Measurements from ENCODE around the gene TDRD9.

The TDRD9 gene

GRCh38 chr14:104086661-104087461, 158.6 kb downstream of the TDRD9 start:
- ATAC-seq (ENCODE audit: low read depth), result no peak
- no peaks in the 10 kb centered on the region for H3K9me3 ChIP-seq (ENCODE audit: severe bottlenecking)
- H3K4me1 ChIP-seq (ENCODE audit: insufficient read depth, poor library complexity, severe bottlenecking), result no peaks in the 10 kb centered on the region
- no peak overlapping the region for H3K27ac ChIP-seq (ENCODE audit: poor library complexity, severe bottlenecking)
- TF ChIP-seq CTCF (IDR thresholded peaks at IDR 0.05; ENCODE audit: poor library complexity, severe bottlenecking), result no peak
- peaks cover 14% of the 10 kb centered on the region for H3K27me3 ChIP-seq (ENCODE audit: insufficient read depth, poor library complexity, severe bottlenecking)
- H3K36me3 ChIP-seq (ENCODE audit: low read depth), result no peaks in the 10 kb centered on the region
- H3K4me3 ChIP-seq (ENCODE audit: severe bottlenecking), result no peak overlapping the region
- DNase-seq (ENCODE audit: low spot score), result no peak

GRCh38 chr14:104087505-104087904, 159.2 kb downstream of the TDRD9 start:
- Histone ChIP-seq H3K27ac (ENCODE audit: poor library complexity, severe bottlenecking) (no peak overlapping the region), H3K27me3 (ENCODE audit: insufficient read depth, poor library complexity, severe bottlenecking) (peaks cover 14% of the 10 kb centered on the region), H3K4me1 (ENCODE audit: insufficient read depth, poor library complexity, severe bottlenecking) (no peaks in the 10 kb centered on the region), H3K4me3 (ENCODE audit: severe bottlenecking) (no peak overlapping the region), H3K36me3 (ENCODE audit: low read depth) (no peaks in the 10 kb centered on the region), H3K9me3 (ENCODE audit: severe bottlenecking) (no peaks in the 10 kb centered on the region)
- TF ChIP-seq CTCF (IDR thresholded peaks at IDR 0.05; ENCODE audit: poor library complexity, severe bottlenecking), result no peak
- DNase-seq (ENCODE audit: low spot score), result no peak
- no peak for ATAC-seq (ENCODE audit: low read depth)

GRCh38 chr14:104087981-104088850, 160.0 kb downstream of the TDRD9 start:
- DNase-seq (ENCODE audit: low spot score), result no peak
- Histone ChIP-seq H3K36me3 (ENCODE audit: low read depth) (no peaks in the 10 kb centered on the region), H3K4me1 (ENCODE audit: insufficient read depth, poor library complexity, severe bottlenecking) (no peaks in the 10 kb centered on the region), H3K27me3 (ENCODE audit: insufficient read depth, poor library complexity, severe bottlenecking) (peaks cover 14% of the 10 kb centered on the region), H3K4me3 (ENCODE audit: severe bottlenecking) (no peak overlapping the region), H3K9me3 (ENCODE audit: severe bottlenecking) (no peaks in the 10 kb centered on the region), H3K27ac (ENCODE audit: poor library complexity, severe bottlenecking) (no peak overlapping the region)
- TF ChIP-seq CTCF (IDR thresholded peaks at IDR 0.05; ENCODE audit: poor library complexity, severe bottlenecking), result no peak
- no peak for ATAC-seq (ENCODE audit: low read depth)

GRCh38 chr14:104090071-104090748, 162.0 kb downstream of the TDRD9 start:
- Histone ChIP-seq H3K9me3 (ENCODE audit: severe bottlenecking) (no peaks in the 10 kb centered on the region), H3K27ac (ENCODE audit: poor library complexity, severe bottlenecking) (no peak overlapping the region), H3K36me3 (ENCODE audit: low read depth) (no peaks in the 10 kb centered on the region), H3K4me3 (ENCODE audit: severe bottlenecking) (no peak overlapping the region), H3K27me3 (ENCODE audit: insufficient read depth, poor library complexity, severe bottlenecking) (peaks cover 8% of the 10 kb centered on the region), H3K4me1 (ENCODE audit: insufficient read depth, poor library complexity, severe bottlenecking) (no peaks in the 10 kb centered on the region)
- no peak for TF ChIP-seq CTCF (IDR thresholded peaks at IDR 0.05; ENCODE audit: poor library complexity, severe bottlenecking)
- ATAC-seq (ENCODE audit: low read depth), result no peak
- DNase-seq (ENCODE audit: low spot score), result no peak

Data from RWPE2 (cell line).